Muscle layer of duodenum (tissue), 2 donors: ENCODE results near the gene SEMA3C.

Experiments used
- H3K27ac ChIP-seq: one replicate; pipeline ENCODE4 v1.7.0; 2013; ENCODE audit warnings: mild to moderate bottlenecking, low read length
- H3K27me3 ChIP-seq: one replicate; pipeline ENCODE4 v1.7.0; 2013; ENCODE audit warnings: low read depth, mild to moderate bottlenecking, control low read depth, low read length
- H3K36me3 ChIP-seq, 2 donors: one replicate each; pipeline ENCODE4 v1.7.0; 2013; ENCODE audit warnings: low read length in 2 of 2, control low read depth in 1 of 2, mild to moderate bottlenecking in 1 of 2; ENCODE audit not compliant: insufficient read depth in 2 of 2, control insufficient read depth in 1 of 2
- H3K4me1 ChIP-seq, 2 donors: one replicate each; pipeline ENCODE4 v1.7.0; 2013; ENCODE audit warnings: low read length in 2 of 2, mild to moderate bottlenecking in 2 of 2, control low read depth in 1 of 2, moderate library complexity in 1 of 2; ENCODE audit not compliant: insufficient read depth in 2 of 2, control insufficient read depth in 1 of 2
- H3K4me3 ChIP-seq, 2 donors: one replicate each; pipeline ENCODE4 v1.7.0; 2013; ENCODE audit warnings: low read length in 2 of 2, low read depth in 1 of 2, mild to moderate bottlenecking in 1 of 2
- H3K9me3 ChIP-seq, 2 donors: one replicate each; pipeline ENCODE4 v1.7.0; 2013; ENCODE audit warnings: low read length in 2 of 2, control low read depth in 1 of 2, mild to moderate bottlenecking in 1 of 2; ENCODE audit not compliant: control insufficient read depth in 1 of 2
- donor health status: healthy.

The SEMA3C gene

GRCh38 chr7:80842022-80842790 is 76.6 kb downstream of the SEMA3C start:
- H3K4me3 ChIP-seq, result no peak overlapping the region
- no peak overlapping the region for H3K27ac ChIP-seq
- peaks cover 0 to 23% of the 10 kb centered on the region in 2 donors for H3K4me1 ChIP-seq
- no peaks in the 10 kb centered on the region for H3K27me3 ChIP-seq
- no peaks in the 10 kb centered on the region for H3K36me3 ChIP-seq
- H3K9me3 ChIP-seq, result no peaks in the 10 kb centered on the region

DNA sequence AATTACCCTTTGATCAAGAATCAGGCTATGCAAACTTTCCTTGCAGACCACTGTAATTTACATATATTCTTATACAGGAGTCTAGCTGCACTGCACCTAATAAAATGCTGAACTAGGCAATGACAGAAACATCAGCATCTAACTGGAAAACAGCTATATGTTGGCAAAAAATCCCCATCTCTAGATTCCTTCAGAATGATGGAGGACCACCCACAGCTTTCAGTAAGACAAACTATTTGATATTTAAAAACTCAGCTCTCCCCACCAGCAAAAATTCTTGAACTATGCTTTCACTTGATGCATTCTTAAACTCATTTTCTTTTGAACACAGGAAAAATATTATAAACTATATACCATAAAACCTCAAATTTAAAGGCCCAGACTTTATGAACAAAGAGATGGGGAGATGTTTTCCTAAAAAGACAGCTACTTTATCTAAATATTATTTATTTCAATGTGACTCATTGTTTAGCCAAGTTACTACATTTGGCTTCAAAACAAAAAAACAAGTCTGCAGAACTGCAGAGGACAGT is 77.4 kb downstream of the SEMA3C start:
- Histone ChIP-seq H3K4me3 (no peak overlapping the region), H3K36me3 (no peaks in the 10 kb centered on the region), H3K9me3 (no peaks in the 10 kb centered on the region), H3K27ac (no peak overlapping the region), H3K27me3 (no peaks in the 10 kb centered on the region), H3K4me1 (peaks cover 0 to 23% of the 10 kb centered on the region in 2 donors)

- Histone ChIP-seq H3K4me1 (peaks cover 0 to 23% of the 10 kb centered on the region in 2 donors), H3K9me3 (no peaks in the 10 kb centered on the region), H3K27me3 (no peaks in the 10 kb centered on the region), H3K4me3 (no peak overlapping the region), H3K27ac (no peak overlapping the region), H3K36me3 (no peaks in the 10 kb centered on the region)
These were observed 78.2 kb downstream of the SEMA3C start for GRCh38 chr7:80840681-80841080.

DNA sequence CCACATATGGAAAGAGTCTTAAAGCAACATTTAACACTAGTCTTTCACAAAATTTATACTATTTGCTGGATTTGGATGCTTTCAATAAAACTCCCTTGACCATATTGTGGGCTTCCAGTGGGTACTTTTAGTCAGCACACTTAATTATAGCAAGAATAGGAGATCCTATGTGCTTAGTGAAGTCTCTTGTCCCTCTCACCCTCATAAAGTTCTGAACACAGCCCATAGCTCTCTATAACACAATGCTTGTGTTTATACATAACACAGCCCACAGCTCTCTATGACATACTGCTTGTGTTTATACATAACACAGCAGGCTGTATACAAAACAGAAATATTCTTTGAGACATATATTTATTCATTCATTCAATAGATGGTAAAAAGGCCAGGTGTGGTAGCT is 79.0 kb downstream of the SEMA3C start:
- Histone ChIP-seq H3K4me3 (no peak overlapping the region), H3K4me1 (peaks cover 0 to 23% of the 10 kb centered on the region in 2 donors), H3K9me3 (no peaks in the 10 kb centered on the region), H3K27me3 (no peaks in the 10 kb centered on the region), H3K36me3 (no peaks in the 10 kb centered on the region), H3K27ac (no peak overlapping the region)

DNA sequence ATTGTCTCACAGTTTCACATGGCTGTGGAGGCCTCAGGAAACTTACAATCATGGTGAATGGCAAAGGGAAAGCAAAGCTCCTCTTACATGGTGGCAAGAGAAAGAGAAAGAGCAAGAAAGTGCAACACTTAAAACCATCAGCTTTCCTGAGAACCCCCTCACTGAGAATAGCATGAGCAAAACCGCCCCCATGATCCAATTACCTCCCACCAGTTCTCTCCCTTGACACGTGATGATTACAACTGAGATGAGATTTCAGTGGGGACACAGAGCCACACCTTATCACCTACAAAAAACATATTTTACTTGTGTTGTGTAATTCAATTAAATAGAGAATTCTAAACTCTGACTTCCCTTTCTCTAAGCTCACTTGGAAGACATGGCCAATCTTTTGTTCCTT is 80.2 kb downstream of the SEMA3C start:
- Histone ChIP-seq H3K36me3 (no peaks in the 10 kb centered on the region), H3K4me3 (no peak overlapping the region), H3K27ac (no peak overlapping the region), H3K9me3 (no peaks in the 10 kb centered on the region), H3K4me1 (peaks cover 0 to 34% of the 10 kb centered on the region in 2 donors), H3K27me3 (no peaks in the 10 kb centered on the region)

DNA sequence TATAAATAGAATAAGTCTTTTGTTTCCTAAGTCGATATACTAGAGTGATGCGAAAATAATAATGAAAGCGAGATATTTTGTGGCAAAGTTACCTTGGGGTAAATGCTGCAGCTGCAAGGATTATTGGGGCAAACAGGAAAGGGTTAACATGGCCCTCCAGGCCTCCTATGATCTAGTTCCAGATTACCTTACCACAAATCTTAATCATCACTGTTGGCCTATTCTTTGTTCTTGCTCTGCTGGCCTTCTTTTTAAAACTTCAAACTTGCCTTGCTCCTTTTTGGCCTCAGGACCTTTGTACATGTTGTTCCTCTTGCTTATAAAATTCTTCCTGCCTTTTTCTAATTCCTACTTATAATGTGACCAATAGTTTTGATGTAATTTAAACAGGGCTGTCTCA is 81.5 kb downstream of the SEMA3C start:
- H3K4me1 ChIP-seq, result peaks cover 0 to 21% of the 10 kb centered on the region in 2 donors
- no peaks in the 10 kb centered on the region for H3K9me3 ChIP-seq
- H3K36me3 ChIP-seq, result no peaks in the 10 kb centered on the region
- no peak overlapping the region for H3K4me3 ChIP-seq
- no peak overlapping the region for H3K27ac ChIP-seq
- H3K27me3 ChIP-seq, result no peaks in the 10 kb centered on the region

GRCh38 chr7:80835251-80835650 is 83.6 kb downstream of the SEMA3C start:
- Histone ChIP-seq H3K36me3 (no peaks in the 10 kb centered on the region), H3K4me3 (no peak overlapping the region), H3K9me3 (no peaks in the 10 kb centered on the region), H3K27me3 (no peaks in the 10 kb centered on the region), H3K4me1 (peaks cover 4 to 25% of the 10 kb centered on the region in 2 donors), H3K27ac (no peak overlapping the region)

- H3K4me3 ChIP-seq, result no peak overlapping the region
- H3K9me3 ChIP-seq, result no peaks in the 10 kb centered on the region
- H3K27ac ChIP-seq, result no peak overlapping the region
- H3K27me3 ChIP-seq, result no peaks in the 10 kb centered on the region
- no peaks in the 10 kb centered on the region for H3K36me3 ChIP-seq
- H3K4me1 ChIP-seq, result peaks cover 10 to 35% of the 10 kb centered on the region in 2 donors
These were observed 85.3 kb downstream of the SEMA3C start for GRCh38 chr7:80833289-80834268.

GRCh38 chr7:80832006-80832405 is 86.8 kb downstream of the SEMA3C start:
- Histone ChIP-seq H3K27ac (no peak overlapping the region), H3K4me3 (no peak overlapping the region)

DNA sequence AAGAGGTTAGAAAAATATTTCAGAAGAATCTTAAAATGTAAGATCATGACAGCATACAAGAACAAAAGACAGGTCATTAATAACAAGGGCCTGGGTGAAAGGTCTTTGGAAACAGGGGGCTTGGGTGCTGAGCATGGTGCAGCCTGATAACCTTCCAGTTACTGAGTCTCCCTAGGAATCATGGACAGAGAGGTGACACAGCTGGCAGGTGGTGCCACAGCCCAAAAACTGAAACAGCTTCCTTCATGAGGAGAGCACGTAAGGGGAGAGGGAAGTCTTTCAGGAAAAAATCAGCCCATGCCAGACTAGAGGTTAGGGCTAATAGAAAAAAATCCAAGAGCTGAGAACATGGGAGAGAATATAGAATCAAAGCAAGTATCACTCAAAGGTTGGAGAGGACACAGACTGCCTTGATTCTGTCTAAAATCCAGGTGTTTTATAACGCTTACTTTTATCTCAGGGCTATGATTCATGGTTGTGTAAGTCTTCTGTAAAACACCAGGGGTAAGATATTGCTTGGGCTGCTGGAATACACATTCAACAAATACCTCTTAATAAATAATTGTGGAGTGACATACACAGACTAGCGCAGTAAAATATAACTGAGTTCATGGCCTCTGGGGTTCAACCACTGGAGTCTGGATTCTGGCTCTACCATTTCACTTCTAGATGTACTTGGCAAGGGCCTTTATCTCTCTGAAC is 88.1 kb downstream of the SEMA3C start:
- H3K36me3 ChIP-seq, result no peaks in the 10 kb centered on the region
- no peak overlapping the region for H3K4me3 ChIP-seq
- H3K4me1 ChIP-seq, result peaks cover 14 to 58% of the 10 kb centered on the region in 2 donors
- H3K9me3 ChIP-seq, result no peaks in the 10 kb centered on the region
- H3K27ac ChIP-seq, result no peak overlapping the region
- H3K27me3 ChIP-seq, result no peaks in the 10 kb centered on the region

More at GRCh38 chr7:80832006-80832405, 86.8 kb downstream of the SEMA3C start:
- H3K4me1 ChIP-seq, result peaks cover 11 to 46% of the 10 kb centered on the region in 2 donors
- H3K27me3 ChIP-seq, result no peaks in the 10 kb centered on the region
- no peaks in the 10 kb centered on the region for H3K9me3 ChIP-seq
- H3K36me3 ChIP-seq, result no peaks in the 10 kb centered on the region

DNA sequence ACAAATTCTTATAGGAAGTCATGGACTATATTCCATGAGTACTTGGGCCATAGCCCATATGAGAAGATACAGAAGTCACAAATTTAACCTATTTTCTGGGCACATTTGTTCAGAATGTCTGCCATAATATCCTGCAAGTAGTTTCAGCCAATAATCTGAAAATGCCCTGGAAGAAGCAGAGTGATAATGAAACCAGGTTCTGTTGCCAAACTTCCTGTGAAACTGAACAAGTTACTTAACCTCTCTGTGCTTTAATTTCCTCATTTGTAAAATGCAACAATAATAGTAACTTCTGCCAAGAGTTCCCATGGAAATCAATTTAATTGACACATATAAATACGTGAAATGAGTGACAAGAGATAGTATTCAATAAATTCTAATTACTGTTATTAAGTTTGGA is 88.8 kb downstream of the SEMA3C start:
- Histone ChIP-seq H3K27me3 (no peaks in the 10 kb centered on the region), H3K4me3 (no peak overlapping the region), H3K4me1 (peaks cover 14 to 65% of the 10 kb centered on the region in 2 donors), H3K9me3 (no peaks in the 10 kb centered on the region), H3K27ac (no peak overlapping the region), H3K36me3 (no peaks in the 10 kb centered on the region)
